Glomerular endothelial cell (primary cell): ENCODE results near the gene PECR. TPM values are rescaled to one million over a fixed set of nuclear protein-coding genes. Genes with fewer than 3 reads are reported as not detected.

ENCODE experiments used
- DNase-seq: peaks from one replicate; pipeline ENCODE4 v3.0.0-alpha.2; 2011; ENCODE audit warnings: low read depth, low spot score; ENCODE audit errors: extremely low read depth
- total RNA-seq: library from RNA; depleted of rRNA; stranded (reverse); fragments of >200 nt; gene quantifications from 2 replicates; pipeline ENCODE4 v1.2.3, GENCODE V29; 2015

Gene PECR
- 6.2 and 6.5 TPM in 2 replicates for total RNA-seq

GRCh38 chr2:216081487-216082116 is at the start of gene PECR, which contains the start of gene TMEM169:
PECR (minus strand) TSS chr2:216081809; CDS start chr2:216081741, 68 bp downstream.
TMEM169 (plus strand) TSS chr2:216081919; CDS start chr2:216095964, 14,045 bp downstream.
- no peak for DNase-seq

- no peak for DNase-seq
Measured at GRCh38 chr2:216130346-216130971, 48.9 kb upstream of the PECR start.

GRCh38 chr2:216126943-216127342 is 45.3 kb upstream of the PECR start:
- no peak for DNase-seq

GRCh38 chr2:216121255-216121654 is 39.6 kb upstream of the PECR start:
- no peak for DNase-seq

- DNase-seq = no peak
Measured at GRCh38 chr2:216119986-216120385, 38.4 kb upstream of the PECR start.

GRCh38 chr2:216119146-216119545 is 37.5 kb upstream of the PECR start:
- no peak for DNase-seq

GRCh38 chr2:216118474-216118873 is 36.9 kb upstream of the PECR start:
- DNase-seq = no peak

- no peak for DNase-seq
Measured at GRCh38 chr2:216117561-216118340, 36.1 kb upstream of the PECR start.

- no peak for DNase-seq
Measured at GRCh38 chr2:216116418-216116817, 34.8 kb upstream of the PECR start.

- DNase-seq = peak; percentile 99
Measured at GRCh38 chr2:216114714-216115531, 33.3 kb upstream of the PECR start.

GRCh38 chr2:216114382-216114713 is 32.7 kb upstream of the PECR start:
- DNase-seq = no peak

GRCh38 chr2:216113572-216113971 is 32.0 kb upstream of the PECR start:
- DNase-seq = no peak

GRCh38 chr2:216112926-216113325 is 31.3 kb upstream of the PECR start:
- no peak for DNase-seq

- DNase-seq = no peak
Measured at GRCh38 chr2:216111122-216111521, 29.5 kb upstream of the PECR start.

GRCh38 chr2:216110620-216111019 is 29.0 kb upstream of the PECR start:
- no peak for DNase-seq

- DNase-seq = peak; percentile 51
Measured at GRCh38 chr2:216109962-216110614, 28.5 kb upstream of the PECR start.

GRCh38 chr2:216108967-216109921 is 27.6 kb upstream of the PECR start, which contains the start of gene XRCC5:
XRCC5 (plus strand) TSS chr2:216109348; CDS start chr2:216109437, 89 bp downstream.
- peak; percentile 64 for DNase-seq

GRCh38 chr2:216108310-216108966 is 26.8 kb upstream of the PECR start:
- DNase-seq = no peak

- DNase-seq = no peak
Measured at GRCh38 chr2:216107760-216108159, 26.2 kb upstream of the PECR start.
